ENCODE data around the gene EPHA7.

DNA sequence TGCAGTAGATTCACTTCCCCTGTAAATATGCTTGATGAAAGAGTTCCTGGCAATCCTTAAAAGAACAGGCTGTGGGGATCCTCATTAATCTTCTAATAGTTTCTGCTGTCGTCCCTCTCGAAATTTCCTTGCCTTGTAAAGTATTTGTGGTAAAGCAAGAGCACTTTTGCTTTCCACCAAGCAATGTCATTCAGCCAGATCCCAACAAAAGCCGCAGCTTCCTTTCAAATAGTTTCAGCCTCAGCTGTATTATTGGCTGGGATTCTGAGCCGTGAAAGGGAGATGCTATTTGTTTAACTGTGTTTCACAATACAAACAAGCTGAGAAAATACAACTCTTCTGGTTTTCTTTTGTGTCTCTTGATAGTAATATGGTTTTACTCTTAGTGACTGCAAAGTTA is 48.9 kb upstream of the EPHA7 start:
- TF ChIP-seq, protein P1, sequence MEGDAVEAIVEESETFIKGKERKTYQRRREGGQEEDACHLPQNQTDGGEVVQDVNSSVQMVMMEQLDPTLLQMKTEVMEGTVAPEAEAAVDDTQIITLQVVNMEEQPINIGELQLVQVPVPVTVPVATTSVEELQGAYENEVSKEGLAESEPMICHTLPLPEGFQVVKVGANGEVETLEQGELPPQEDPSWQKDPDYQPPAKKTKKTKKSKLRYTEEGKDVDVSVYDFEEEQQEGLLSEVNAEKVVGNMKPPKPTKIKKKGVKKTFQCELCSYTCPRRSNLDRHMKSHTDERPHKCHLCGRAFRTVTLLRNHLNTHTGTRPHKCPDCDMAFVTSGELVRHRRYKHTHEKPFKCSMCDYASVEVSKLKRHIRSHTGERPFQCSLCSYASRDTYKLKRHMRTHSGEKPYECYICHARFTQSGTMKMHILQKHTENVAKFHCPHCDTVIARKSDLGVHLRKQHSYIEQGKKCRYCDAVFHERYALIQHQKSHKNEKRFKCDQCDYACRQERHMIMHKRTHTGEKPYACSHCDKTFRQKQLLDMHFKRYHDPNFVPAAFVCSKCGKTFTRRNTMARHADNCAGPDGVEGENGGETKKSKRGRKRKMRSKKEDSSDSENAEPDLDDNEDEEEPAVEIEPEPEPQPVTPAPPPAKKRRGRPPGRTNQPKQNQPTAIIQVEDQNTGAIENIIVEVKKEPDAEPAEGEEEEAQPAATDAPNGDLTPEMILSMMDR (conservative IDR thresholded peaks at IDR 0.05 in 1 of 2, IDR thresholded peaks at IDR 0.05 in 1 of 2; ENCODE audit: extremely low read depth in 1 of 2, insufficient read depth in 1 of 2, low read depth in 1 of 2, low read length in 2 of 2) = no peak
- TF ChIP-seq EZH2 (IDR thresholded peaks at IDR 0.05; ENCODE audit: borderline replicate concordance, low read length) = no peak

All from mammary epithelial cell (primary cell).